Activated CD8-positive, alpha-beta memory T cell treated with anti-CD3 and anti-CD28 coated beads, Interleukin-2, amount 10 ng/mL, durations not matched to agents 7 days and 5 days (primary cell): Measurements from ENCODE around the gene IL19. TPM values are rescaled to one million over a fixed set of nuclear protein-coding genes. Genes with fewer than 3 reads are reported as not detected.

Source experiments
- ATAC-seq: fragments of 150-1000 bp; cut with Tn5 transposase; one replicate; pipeline ENCODE4 v1.10.0; 2021; ENCODE audit warnings: moderate library complexity
- CTCF ChIA-PET: fragments of 350-600 bp; sonication (Branson Sonifier 250); formaldehyde crosslinking; loops from one replicate; lab custom pipeline; 2021; ENCODE audit warnings: antibody characterized with exemption; lab: Charles Lee
- DNase-seq: peaks from one replicate; pipeline ENCODE4 v3.0.0-alpha.2; 2020
- H3K27ac Mint-ChIP-seq: one replicate; pipeline ENCODE4 v1.8.0; 2021; ENCODE audit warnings: mild to moderate bottlenecking, mixed read lengths
- H3K27me3 Mint-ChIP-seq: one replicate; pipeline ENCODE4 v1.8.0; 2021; ENCODE audit warnings: mixed read lengths
- H3K36me3 Mint-ChIP-seq: one replicate; pipeline ENCODE4 v1.8.0; 2021; ENCODE audit warnings: mild to moderate bottlenecking, mixed read lengths
- H3K4me1 Mint-ChIP-seq: one replicate; pipeline ENCODE4 v1.8.0; 2021; ENCODE audit warnings: mixed read lengths
- H3K4me3 Mint-ChIP-seq: one replicate; pipeline ENCODE4 v1.8.0; 2021; ENCODE audit warnings: mild to moderate bottlenecking, moderate library complexity, mixed read lengths
- H3K9me3 Mint-ChIP-seq: one replicate; pipeline ENCODE4 v1.8.0; 2022; ENCODE audit warnings: low read depth, mixed read lengths
- total RNA-seq, 2 experiments: library from RNA; stranded (reverse); gene quantifications; one replicate each; pipeline ENCODE4 v1.2.3, GENCODE V29; 2021

The IL19 gene
- total RNA-seq, 2 experiments from 2014 or later, result not detected

GRCh38 chr1:206798384-206798996, 27.9 kb downstream of the IL19 start:
- Mint-ChIP-seq H3K9me3 (no peaks in the 10 kb centered on the region), H3K36me3 (peaks cover 2% of the 10 kb centered on the region), H3K27me3 (peaks cover 39% of the 10 kb centered on the region), H3K27ac (no peak overlapping the region), H3K4me3 (no peak overlapping the region), H3K4me1 (peaks cover 67% of the 10 kb centered on the region)
- CTCF ChIA-PET, result interaction anchor here (1.1 to 15.8 kb wide), 13 partner anchors 11 to 184 kb away, joined by 3 to 488 read pairs (median 5); partner anchors contain the start of genes IL10 and IL19
- ATAC-seq, result no peak
- peak; percentile 62 for DNase-seq

- H3K4me1 Mint-ChIP-seq, result peaks cover 73% of the 10 kb centered on the region
- ATAC-seq (no peak), DNase-seq (no peak)
- H3K27ac Mint-ChIP-seq, result no peak overlapping the region
- H3K36me3 Mint-ChIP-seq, result peaks cover 1% of the 10 kb centered on the region
- peaks cover 36% of the 10 kb centered on the region for H3K27me3 Mint-ChIP-seq
- CTCF ChIA-PET, result interaction anchor here (0.7 to 15.8 kb wide), 9 partner anchors 10 to 113 kb away, joined by 3 to 488 read pairs (median 6); partner anchors contain the start of genes IL10 and IL19
- no peak overlapping the region for H3K4me3 Mint-ChIP-seq
- no peaks in the 10 kb centered on the region for H3K9me3 Mint-ChIP-seq
These were observed 28.7 kb downstream of the IL19 start for GRCh38 chr1:206799311-206799710.

DNA sequence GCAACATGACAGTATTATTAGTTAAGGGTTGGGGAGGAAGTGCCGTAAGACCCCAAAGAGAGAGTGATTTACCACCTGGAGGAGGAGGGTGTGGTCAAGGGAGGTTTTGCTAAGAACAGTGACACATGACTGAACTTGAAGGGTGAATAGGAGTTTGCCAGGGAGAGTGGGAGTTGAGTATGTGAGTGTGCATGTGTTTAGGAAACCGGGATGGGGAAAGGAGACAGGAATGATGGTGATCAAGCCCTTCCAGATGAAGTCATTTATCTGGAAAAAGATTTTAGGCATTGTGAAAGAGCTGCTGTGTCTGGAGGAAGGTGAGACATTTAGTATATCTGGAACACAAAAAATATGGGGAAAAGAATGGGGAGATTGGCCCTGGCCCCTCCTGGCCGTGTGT, 29.8 kb downstream of the IL19 start:
- Mint-ChIP-seq H3K27ac (no peak overlapping the region), H3K9me3 (no peaks in the 10 kb centered on the region), H3K36me3 (no peaks in the 10 kb centered on the region), H3K27me3 (peaks cover 32% of the 10 kb centered on the region), H3K4me1 (peaks cover 76% of the 10 kb centered on the region), H3K4me3 (no peak overlapping the region)
- CTCF ChIA-PET, result interaction anchor here (0.8 to 15.8 kb wide), 6 partner anchors 14 to 72 kb away, joined by 3 to 488 read pairs (median 14); partner anchors contain the start of genes IL10 and IL19
- DNase-seq (no peak), ATAC-seq (no peak)

DNA sequence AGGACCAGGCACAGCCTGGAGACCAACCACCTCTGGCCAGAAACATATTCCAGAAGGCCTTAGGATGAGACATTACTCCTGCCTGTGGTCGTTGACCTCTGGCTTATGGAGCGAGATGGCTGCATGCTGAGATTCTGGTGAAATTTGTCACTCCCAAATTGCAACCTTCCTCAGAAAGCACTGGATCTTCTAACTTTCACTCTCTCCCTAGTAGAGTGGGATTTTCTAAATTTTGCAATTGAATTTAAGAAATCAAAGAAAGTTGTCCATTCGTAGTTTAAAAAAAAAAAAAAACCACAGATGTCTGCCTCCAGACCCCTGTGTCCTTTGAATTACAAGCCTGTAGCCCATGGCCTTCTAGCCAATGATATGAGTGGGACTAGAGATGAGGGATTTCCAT, 30.3 kb downstream of the IL19 start:
- CTCF ChIA-PET, result interaction anchor here (1.8 to 15.8 kb wide), 6 partner anchors 15 to 112 kb away, joined by 7 to 488 read pairs (median 52); partner anchors contain the start of genes IL10 and IL19
- no peak for DNase-seq
- no peak overlapping the region for H3K4me3 Mint-ChIP-seq
- H3K27me3 Mint-ChIP-seq, result peaks cover 29% of the 10 kb centered on the region
- H3K27ac Mint-ChIP-seq, result no peak overlapping the region
- peaks cover 79% of the 10 kb centered on the region for H3K4me1 Mint-ChIP-seq
- H3K9me3 Mint-ChIP-seq, result no peaks in the 10 kb centered on the region
- no peak for ATAC-seq
- H3K36me3 Mint-ChIP-seq, result no peaks in the 10 kb centered on the region

DNA sequence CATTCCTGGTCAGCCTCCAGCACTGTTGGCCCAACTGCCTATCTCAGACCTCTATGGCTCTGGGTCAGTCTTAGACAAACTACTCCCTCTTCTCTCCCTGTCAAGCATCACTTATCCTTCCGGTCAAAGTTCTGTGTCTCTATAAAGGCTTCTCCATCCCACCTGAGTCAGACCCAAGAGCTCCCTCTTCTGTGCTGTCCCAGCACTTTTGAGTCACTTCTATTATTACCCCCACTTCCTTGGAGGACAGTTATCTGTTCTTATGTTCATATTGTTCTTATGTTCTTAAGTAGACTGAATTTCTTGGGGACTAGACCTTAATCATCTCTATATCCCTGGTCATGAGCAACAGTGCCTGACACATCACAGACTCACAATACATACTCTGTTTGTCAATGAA, 30.9 kb downstream of the IL19 start:
- Mint-ChIP-seq H3K36me3 (no peaks in the 10 kb centered on the region), H3K9me3 (no peaks in the 10 kb centered on the region), H3K27me3 (peaks cover 31% of the 10 kb centered on the region), H3K4me1 (peaks cover 85% of the 10 kb centered on the region), H3K4me3 (no peak overlapping the region), H3K27ac (no peak overlapping the region)
- DNase-seq (no peak), ATAC-seq (no peak)
- CTCF ChIA-PET, result interaction anchor here (1.8 to 15.8 kb wide), 5 partner anchors 15 to 112 kb away, joined by 7 to 488 read pairs (median 61); partner anchors contain the start of genes IL10 and IL19

- peaks cover 27% of the 10 kb centered on the region for H3K27me3 Mint-ChIP-seq
- no peak for DNase-seq
- peaks cover 94% of the 10 kb centered on the region for H3K4me1 Mint-ChIP-seq
- ATAC-seq, result no peak
- no peaks in the 10 kb centered on the region for H3K36me3 Mint-ChIP-seq
- CTCF ChIA-PET, result interaction anchor here (1.1 to 15.8 kb wide), 8 partner anchors 8 to 131 kb away, joined by 3 to 488 read pairs (median 14); partner anchors contain the start of genes IL10 and IL19
- no peaks in the 10 kb centered on the region for H3K9me3 Mint-ChIP-seq
- no peak overlapping the region for H3K27ac Mint-ChIP-seq
- H3K4me3 Mint-ChIP-seq, result no peak overlapping the region
These were observed 31.8 kb downstream of the IL19 start for GRCh38 chr1:206802401-206802800.

- Mint-ChIP-seq H3K9me3 (no peaks in the 10 kb centered on the region), H3K4me3 (no peak overlapping the region), H3K36me3 (no peaks in the 10 kb centered on the region), H3K27me3 (peaks cover 27% of the 10 kb centered on the region), H3K4me1 (peaks cover 89% of the 10 kb centered on the region), H3K27ac (peak overlapping the region; percentile 86)
- ATAC-seq (peak; percentile 91), DNase-seq (peak; percentile 90)
- CTCF ChIA-PET, result interaction anchor here (0.7 to 15.8 kb wide), 18 partner anchors 9 to 179 kb away, joined by 3 to 488 read pairs (median 5); partner anchors contain the start of genes IL10 and IL19
These were observed 32.7 kb downstream of the IL19 start for GRCh38 chr1:206803221-206803730.

- peaks cover 89% of the 10 kb centered on the region for H3K4me1 Mint-ChIP-seq
- no peaks in the 10 kb centered on the region for H3K36me3 Mint-ChIP-seq
- H3K9me3 Mint-ChIP-seq, result no peaks in the 10 kb centered on the region
- H3K27ac Mint-ChIP-seq, result peak overlapping the region; percentile 86
- CTCF ChIA-PET, result interaction anchor here (1.1 to 15.8 kb wide), 18 partner anchors 10 to 178 kb away, joined by 3 to 488 read pairs (median 6); partner anchors contain the start of genes IL10 and IL19
- DNase-seq (no peak), ATAC-seq (no peak)
- no peak overlapping the region for H3K4me3 Mint-ChIP-seq
- H3K27me3 Mint-ChIP-seq, result peaks cover 19% of the 10 kb centered on the region
These were observed 33.7 kb downstream of the IL19 start for GRCh38 chr1:206804156-206804737.

GRCh38 chr1:206805357-206805756, 34.8 kb downstream of the IL19 start:
- ATAC-seq, result no peak
- H3K27me3 Mint-ChIP-seq, result peaks cover 13% of the 10 kb centered on the region
- CTCF ChIA-PET, result interaction anchor here (0.7 to 15.8 kb wide), 15 partner anchors 12 to 154 kb away, joined by 3 to 488 read pairs (median 7); partner anchors contain the start of genes IL10 and IL19
- no peaks in the 10 kb centered on the region for H3K36me3 Mint-ChIP-seq
- H3K4me1 Mint-ChIP-seq, result peaks cover 81% of the 10 kb centered on the region
- no peak for DNase-seq
- H3K27ac Mint-ChIP-seq, result peak overlapping the region; percentile 42
- H3K9me3 Mint-ChIP-seq, result no peaks in the 10 kb centered on the region
- H3K4me3 Mint-ChIP-seq, result peak overlapping the region; percentile 18

- Mint-ChIP-seq H3K36me3 (peaks cover 17% of the 10 kb centered on the region), H3K4me1 (peaks cover 55% of the 10 kb centered on the region), H3K27me3 (peaks cover 2% of the 10 kb centered on the region), H3K4me3 (no peak overlapping the region), H3K9me3 (peaks cover 10% of the 10 kb centered on the region), H3K27ac (peak overlapping the region; percentile 18)
- CTCF ChIA-PET, result interaction anchor here (0.6 to 15.8 kb wide), 45 partner anchors 9 to 197 kb away, joined by 3 to 488 read pairs (median 6); partner anchors contain the start of genes DYRK3, EIF2D, FCMR and IL10
- DNase-seq, result peak; percentile 72
- peak; percentile 89 for ATAC-seq
These were observed 38.0 kb downstream of the IL19 start for GRCh38 chr1:206808615-206809014.

DNA sequence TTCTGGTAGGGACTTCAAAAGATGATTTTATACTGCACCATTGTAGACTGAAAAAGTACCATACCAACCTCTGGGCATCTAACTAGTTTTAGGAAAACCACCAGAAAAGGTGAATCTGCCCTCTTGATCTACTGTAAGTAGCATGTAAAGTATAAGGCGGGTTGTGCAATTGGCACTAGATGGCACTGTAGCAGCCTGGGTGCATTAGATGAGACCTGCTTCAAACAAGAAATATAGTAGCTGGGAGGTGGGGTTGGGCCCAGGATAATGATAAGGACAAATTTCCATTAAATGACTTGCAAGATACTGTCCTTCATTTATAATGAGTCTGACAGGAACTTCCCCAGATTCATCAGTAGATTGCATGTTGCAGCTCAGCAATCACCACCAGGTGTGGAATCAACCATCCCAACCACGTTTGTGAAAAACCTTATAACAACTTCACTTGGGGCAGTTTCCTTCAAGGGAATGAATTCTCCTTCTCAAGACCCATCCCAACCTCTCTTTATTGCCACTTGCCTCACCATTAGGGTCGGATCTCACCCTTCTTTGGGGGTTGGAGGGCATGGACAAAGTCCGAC, 39.0 kb downstream of the IL19 start:
- Mint-ChIP-seq H3K27me3 (peaks cover 2% of the 10 kb centered on the region), H3K27ac (no peak overlapping the region), H3K36me3 (peaks cover 22% of the 10 kb centered on the region), H3K4me3 (no peak overlapping the region), H3K4me1 (peaks cover 49% of the 10 kb centered on the region), H3K9me3 (peaks cover 14% of the 10 kb centered on the region)
- ATAC-seq, result peak; percentile 56
- CTCF ChIA-PET, result interaction anchor here (0.6 to 15.8 kb wide), 48 partner anchors 9 to 198 kb away, joined by 3 to 488 read pairs (median 5); partner anchors contain the start of genes DYRK3, EIF2D, FCMR and IL10
- DNase-seq, result peak; percentile 67

GRCh38 chr1:206812471-206812870, 41.9 kb downstream of the IL19 start:
- CTCF ChIA-PET, result interaction anchor here (1.1 to 15.8 kb wide), 5 partner anchors 16 to 101 kb away, joined by 4 to 488 read pairs (median 59); no protein-coding TSS in a partner anchor
- DNase-seq (no peak), ATAC-seq (no peak)
- H3K36me3 Mint-ChIP-seq, result peaks cover 32% of the 10 kb centered on the region
- H3K4me3 Mint-ChIP-seq, result no peak overlapping the region
- no peak overlapping the region for H3K27ac Mint-ChIP-seq
- H3K4me1 Mint-ChIP-seq, result peaks cover 47% of the 10 kb centered on the region
- no peaks in the 10 kb centered on the region for H3K27me3 Mint-ChIP-seq
- H3K9me3 Mint-ChIP-seq, result peaks cover 16% of the 10 kb centered on the region
